GM23338 (cell line): ENCODE data around the gene CEP57. TPM values are rescaled to one million over a fixed set of nuclear protein-coding genes. Genes with fewer than 3 reads are reported as not detected.

Experiments
- ATAC-seq: fragments of 200-7000 bp; cut with Tn5 transposase; 3 replicates; pipeline ENCODE4 v1.9.1; 2020
- DNase-seq: peaks from one replicate; pipeline ENCODE4 v3.0.0-alpha.2; 2015; ENCODE audit warnings: low spot score
- H2AFZ ChIP-seq: fragments of 200-600 bp; sonication (generic); 2 replicates; pipeline ENCODE4 v1.8.0; 2016; ENCODE audit warnings: antibody characterized with exemption, mild to moderate bottlenecking, moderate library complexity
- H3F3A ChIP-seq: fragments of 200-600 bp; sonication (generic); replicated peaks from 2 replicates; pipeline ENCODE4 v1.8.0; 2017; ENCODE audit warnings: antibody characterized with exemption, mixed run types, low read depth
- H3K27ac ChIP-seq: fragments of 200-600 bp; sonication (generic); 2 replicates; pipeline ENCODE4 v1.6.1; 2016; ENCODE audit warnings: low read depth
- H3K27me3 ChIP-seq: fragments of 200-600 bp; sonication (generic); 2 replicates; pipeline ENCODE4 v1.8.0; 2016; ENCODE audit warnings: mild to moderate bottlenecking, mixed run types, moderate library complexity; ENCODE audit not compliant: insufficient read depth
- H3K36me3 ChIP-seq: fragments of 200-600 bp; sonication (generic); 2 replicates; pipeline ENCODE4 v1.8.0; 2016; ENCODE audit warnings: mild to moderate bottlenecking; ENCODE audit not compliant: insufficient read depth
- H3K4me1 ChIP-seq: fragments of 200-600 bp; sonication (generic); 2 replicates; pipeline ENCODE4 v1.8.0; 2016; ENCODE audit warnings: mild to moderate bottlenecking, moderate library complexity; ENCODE audit not compliant: insufficient read depth
- H3K4me2 ChIP-seq: fragments of 200-600 bp; sonication (generic); 2 replicates; pipeline ENCODE4 v1.7.1; 2017; ENCODE audit warnings: mixed run types
- H3K4me3 ChIP-seq: fragments of 200-600 bp; sonication (generic); 2 replicates; pipeline ENCODE4 v1.6.1; 2016; ENCODE audit warnings: mixed run types
- H3K79me2 ChIP-seq: fragments of 200-600 bp; sonication (generic); replicated peaks from 2 replicates; pipeline ENCODE4 v1.8.0; 2017; ENCODE audit warnings: mild to moderate bottlenecking; ENCODE audit not compliant: insufficient read depth
- H3K9me2 ChIP-seq: fragments of 200-600 bp; sonication (generic); 2 replicates; pipeline ENCODE4 v1.8.0; 2017; ENCODE audit not compliant: insufficient read depth
- H4K20me1 ChIP-seq: fragments of 200-600 bp; sonication (generic); replicated peaks from 2 replicates; pipeline ENCODE4 v1.8.0; 2017; ENCODE audit warnings: mild to moderate bottlenecking; ENCODE audit not compliant: insufficient read depth
- H3K27ac Mint-ChIP-seq: 2 replicates; pipeline ENCODE4 v1.8.0; 2020; ENCODE audit warnings: inconsistent platforms, mild to moderate bottlenecking, moderate library complexity, mixed read lengths
- H3K27me3 Mint-ChIP-seq: 3 replicates; pipeline ENCODE4 v1.8.0; 2022; ENCODE audit warnings: low read depth, mild to moderate bottlenecking, moderate library complexity, mixed read lengths, inconsistent platforms; ENCODE audit not compliant: insufficient read depth, poor library complexity
- H3K36me3 Mint-ChIP-seq: 3 replicates; pipeline ENCODE4 v1.8.0; 2021; ENCODE audit warnings: low read depth, mild to moderate bottlenecking, inconsistent platforms, moderate library complexity, mixed read lengths
- H3K4me1 Mint-ChIP-seq: 3 replicates; pipeline ENCODE4 v1.8.0; 2020; ENCODE audit warnings: mild to moderate bottlenecking, inconsistent platforms, mixed read lengths
- H3K4me3 Mint-ChIP-seq: 3 replicates; pipeline ENCODE4 v1.8.0; 2021; ENCODE audit warnings: moderate library complexity, mild to moderate bottlenecking, inconsistent platforms, mixed read lengths
- H3K9me3 Mint-ChIP-seq: 3 replicates; pipeline ENCODE4 v1.8.0; 2020; ENCODE audit warnings: moderate library complexity, mild to moderate bottlenecking, inconsistent platforms, mixed read lengths
- CREB1 ChIP-seq: fragments of 250-450 bp; sonication (Bioruptor Pico); IDR thresholded peaks from 2 replicates; pipeline ENCODE4 v1.5.0; 2020; ENCODE audit warnings: low read depth, mild to moderate bottlenecking, moderate library complexity
- ETS1 ChIP-seq: IDR thresholded peaks from 2 replicates; pipeline ENCODE4 v1.6.1; 2016; ENCODE audit warnings: antibody characterized with exemption
- EZH2 ChIP-seq: fragments of 200-600 bp; sonication (generic); IDR thresholded peaks from one replicate; pipeline ENCODE4 v1.8.0; 2017; ENCODE audit warnings: antibody characterized with exemption, mild to moderate bottlenecking, low read depth; ENCODE audit not compliant: unreplicated experiment
- JUNB ChIP-seq: IDR thresholded peaks from one replicate; pipeline ENCODE4 v1.6.1; 2016; ENCODE audit warnings: antibody characterized with exemption; ENCODE audit not compliant: unreplicated experiment
- NANOG ChIP-seq: IDR thresholded peaks from 2 replicates; pipeline ENCODE4 v1.6.1; 2016; ENCODE audit warnings: antibody characterized with exemption, borderline replicate concordance
- POLR2AphosphoS5 ChIP-seq: IDR thresholded peaks from 2 replicates; pipeline ENCODE4 v1.6.1; 2016; ENCODE audit warnings: antibody characterized with exemption, low read depth
- REST ChIP-seq: IDR thresholded peaks from one replicate; pipeline ENCODE4 v1.6.1; 2018; ENCODE audit warnings: antibody characterized with exemption; ENCODE audit not compliant: unreplicated experiment
- ZNF114 ChIP-seq: fragments of 250-450 bp; sonication (Bioruptor Pico); IDR thresholded peaks from 2 replicates; pipeline ENCODE4 v1.5.0; 2020; ENCODE audit warnings: mild to moderate bottlenecking, moderate library complexity
- ZNF331 ChIP-seq: fragments of 250-450 bp; sonication (Bioruptor Pico); IDR thresholded peaks from 2 replicates; pipeline ENCODE4 v1.5.0; 2020; ENCODE audit warnings: low read depth, mild to moderate bottlenecking, moderate library complexity
- ZNF462 ChIP-seq: fragments of 250-450 bp; sonication (Bioruptor Pico); IDR thresholded peaks from 2 replicates; pipeline ENCODE4 v1.5.0; 2020; ENCODE audit warnings: mild to moderate bottlenecking, moderate library complexity
- polyA plus RNA-seq: library from polyadenylated mRNA; unstranded; fragments of >200 nt; fragmentation: Nextera tagmentation; extraction: Ambion mirVana; gene quantifications from 2 replicates; pipeline ENCODE4 v1.2.1, GENCODE V29; 2016
- total RNA-seq: library from RNA; depleted of rRNA; stranded (reverse); fragments of >200 nt; shearing (Covaris generic); gene quantifications from 2 replicates; pipeline ENCODE4 v1.2.3, GENCODE V29; 2014

CEP57 gene
- total and polyA plus RNA-seq, 2 experiments from 2014 or later = 76.2 to 124 TPM

- H3K27me3 Mint-ChIP-seq = peaks cover under 1% of the 10 kb centered on the region
- H3K4me2 ChIP-seq = no peak overlapping the region
- H3K79me2 ChIP-seq = no peaks in the 10 kb centered on the region
- H3F3A ChIP-seq = no peaks in the 10 kb centered on the region
- no peak for TF ChIP-seq ZNF114 (CRISPR knock-in tag)
- TF ChIP-seq POLR2AphosphoS5 = no peak
- TF ChIP-seq EZH2 = no peak
- no peak for TF ChIP-seq ZNF331 (CRISPR knock-in tag)
- no peak overlapping the region for H3K27ac Mint-ChIP-seq
- H3K4me3 Mint-ChIP-seq = no peak overlapping the region
- H2AFZ ChIP-seq = no peak overlapping the region
- H3K27me3 ChIP-seq = no peaks in the 10 kb centered on the region
- H3K4me3 ChIP-seq = no peak overlapping the region
- H3K27ac ChIP-seq = no peak overlapping the region
- peaks cover 15% of the 10 kb centered on the region; the same call in 2 of the 3 replicates for H3K36me3 Mint-ChIP-seq
- no peaks in the 10 kb centered on the region; the same call in 1 of the 2 replicates for H3K36me3 ChIP-seq
- no peaks in the 10 kb centered on the region for H3K4me1 Mint-ChIP-seq
- ATAC-seq (no peak), DNase-seq (peak; percentile 35)
- H3K9me2 ChIP-seq = no peaks in the 10 kb centered on the region
- no peaks in the 10 kb centered on the region; the same call in 1 of the 2 replicates for H4K20me1 ChIP-seq
- no peaks in the 10 kb centered on the region for H3K9me3 Mint-ChIP-seq
- no peaks in the 10 kb centered on the region for H3K4me1 ChIP-seq
Observed at GRCh38 chr11:95768521-95768920, 21.8 kb upstream of the CEP57 start.

GRCh38 chr11:95776859-95777258 is 13.4 kb upstream of the CEP57 start:
- Histone ChIP-seq H4K20me1 (no peaks in the 10 kb centered on the region), H3F3A (no peaks in the 10 kb centered on the region), H3K27ac (no peak overlapping the region), H3K79me2 (no peaks in the 10 kb centered on the region), H3K27me3 (no peaks in the 10 kb centered on the region), H3K36me3 (peaks cover 56% of the 10 kb centered on the region; the same call in 1 of the 2 replicates), H3K9me2 (no peaks in the 10 kb centered on the region), H2AFZ (no peak overlapping the region), H3K4me3 (no peak overlapping the region), H3K4me1 (no peaks in the 10 kb centered on the region), H3K4me2 (no peak overlapping the region)
- Mint-ChIP-seq H3K9me3 (no peaks in the 10 kb centered on the region), H3K4me1 (no peaks in the 10 kb centered on the region), H3K27ac (no peak overlapping the region), H3K27me3 (no peaks in the 10 kb centered on the region), H3K4me3 (no peak overlapping the region), H3K36me3 (peaks cover 70% of the 10 kb centered on the region; the same call in 2 of the 3 replicates)
- ATAC-seq = no peak
- TF ChIP-seq CREB1 (no peak), EZH2 (no peak), ETS1 (no peak), ZNF331 (CRISPR knock-in tag) (no peak), ZNF462 (no peak), NANOG (no peak), ZNF114 (CRISPR knock-in tag) (no peak), JUNB (no peak), REST (no peak)
- DNase-seq = no peak
